Fibroblast of peridontal ligament (primary cell): ENCODE measurements around the gene KIF12.

Experiments used
- DNase-seq: peaks from one replicate; pipeline ENCODE4 v3.0.0-alpha.2; 2010; ENCODE audit errors: extremely low read depth

Gene KIF12

DNA sequence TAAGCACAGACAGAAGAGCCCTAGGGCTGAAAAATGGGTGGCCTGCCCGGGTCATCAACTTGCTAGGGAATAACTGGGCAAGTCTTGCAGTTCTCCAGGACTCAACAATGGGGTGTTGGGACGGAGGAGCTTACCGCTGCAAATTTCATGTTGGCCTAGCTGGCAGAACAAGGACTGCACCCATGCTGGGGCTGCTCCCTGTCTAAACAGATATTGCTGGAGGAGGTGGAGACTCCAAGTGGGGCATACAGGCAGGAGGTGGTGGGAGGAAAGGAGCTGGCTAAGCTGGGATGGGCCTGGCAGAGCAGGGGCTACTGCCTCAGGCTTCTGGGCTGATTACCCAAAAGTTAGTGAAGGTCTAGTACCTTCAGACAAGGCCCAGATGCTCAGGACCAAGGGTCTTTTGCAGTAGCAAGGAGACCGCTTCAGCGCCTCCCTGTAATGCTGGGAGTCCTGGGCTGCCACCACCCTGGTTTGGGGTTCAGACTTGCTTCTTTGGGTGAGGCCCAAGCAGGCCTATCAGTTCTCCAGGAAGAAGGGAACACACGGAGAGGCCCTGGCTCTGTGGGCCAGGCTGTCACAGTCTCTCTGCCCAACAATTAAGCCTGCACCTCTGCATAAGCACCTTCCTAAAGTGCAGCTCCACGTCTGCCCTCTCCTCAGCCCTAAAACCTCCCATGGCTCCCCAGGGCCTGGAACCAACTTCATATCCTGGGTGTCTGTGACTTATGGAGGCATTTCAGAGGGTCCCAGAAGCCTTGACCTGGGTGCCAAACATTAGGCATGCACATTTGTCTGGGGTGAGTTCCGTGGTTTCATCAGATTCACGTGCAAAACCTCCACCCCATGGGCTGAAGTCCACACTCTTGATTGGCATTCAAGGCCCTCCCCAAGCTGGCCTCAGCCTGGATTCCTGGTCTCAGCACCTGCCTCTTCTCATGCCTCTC, 24.2 kb upstream of the KIF12 start:
- no peak for DNase-seq

DNA sequence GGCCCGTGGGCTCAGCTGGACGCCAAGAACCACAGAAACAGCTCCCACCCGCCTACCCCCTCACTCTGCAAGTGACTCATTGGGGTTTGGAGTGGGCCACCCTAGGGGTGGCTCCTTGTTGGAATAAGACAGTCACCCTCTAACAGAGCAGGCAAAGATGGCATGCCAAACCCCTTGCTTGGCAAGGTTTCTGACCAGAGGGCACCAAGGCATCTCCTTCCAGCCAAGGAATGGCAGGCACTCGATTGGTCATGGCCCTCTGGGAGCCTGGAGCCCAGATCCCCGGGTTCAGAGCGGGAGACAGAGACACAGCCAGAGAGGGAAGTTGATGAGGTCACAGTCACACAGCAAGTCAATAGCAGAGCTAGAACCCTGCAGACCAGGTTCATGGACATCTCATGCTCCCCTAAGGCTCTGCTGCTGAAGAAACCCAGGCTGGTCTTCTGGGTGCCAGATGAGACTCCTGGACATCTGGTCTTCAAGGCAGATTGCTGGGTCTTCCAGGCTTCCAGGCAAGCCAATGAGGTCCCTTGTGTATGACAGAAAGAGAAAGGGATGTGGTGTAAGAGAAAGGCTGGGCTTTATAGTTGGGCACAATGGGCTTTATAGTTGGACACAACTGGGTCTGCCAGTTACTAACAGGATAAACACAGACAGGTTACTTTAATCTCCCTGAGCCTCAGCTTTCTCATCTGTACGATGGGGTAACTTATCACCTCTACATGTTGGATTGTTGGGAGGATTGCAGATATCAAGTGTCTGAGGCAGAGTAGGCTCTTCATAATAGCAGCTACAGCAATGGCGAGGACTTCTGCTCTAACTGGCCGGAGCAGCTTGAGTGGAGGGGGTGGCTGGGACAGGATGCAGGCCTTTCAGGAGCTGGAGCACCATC, 23.3 kb upstream of the KIF12 start:
- DNase-seq, result no peak

DNA sequence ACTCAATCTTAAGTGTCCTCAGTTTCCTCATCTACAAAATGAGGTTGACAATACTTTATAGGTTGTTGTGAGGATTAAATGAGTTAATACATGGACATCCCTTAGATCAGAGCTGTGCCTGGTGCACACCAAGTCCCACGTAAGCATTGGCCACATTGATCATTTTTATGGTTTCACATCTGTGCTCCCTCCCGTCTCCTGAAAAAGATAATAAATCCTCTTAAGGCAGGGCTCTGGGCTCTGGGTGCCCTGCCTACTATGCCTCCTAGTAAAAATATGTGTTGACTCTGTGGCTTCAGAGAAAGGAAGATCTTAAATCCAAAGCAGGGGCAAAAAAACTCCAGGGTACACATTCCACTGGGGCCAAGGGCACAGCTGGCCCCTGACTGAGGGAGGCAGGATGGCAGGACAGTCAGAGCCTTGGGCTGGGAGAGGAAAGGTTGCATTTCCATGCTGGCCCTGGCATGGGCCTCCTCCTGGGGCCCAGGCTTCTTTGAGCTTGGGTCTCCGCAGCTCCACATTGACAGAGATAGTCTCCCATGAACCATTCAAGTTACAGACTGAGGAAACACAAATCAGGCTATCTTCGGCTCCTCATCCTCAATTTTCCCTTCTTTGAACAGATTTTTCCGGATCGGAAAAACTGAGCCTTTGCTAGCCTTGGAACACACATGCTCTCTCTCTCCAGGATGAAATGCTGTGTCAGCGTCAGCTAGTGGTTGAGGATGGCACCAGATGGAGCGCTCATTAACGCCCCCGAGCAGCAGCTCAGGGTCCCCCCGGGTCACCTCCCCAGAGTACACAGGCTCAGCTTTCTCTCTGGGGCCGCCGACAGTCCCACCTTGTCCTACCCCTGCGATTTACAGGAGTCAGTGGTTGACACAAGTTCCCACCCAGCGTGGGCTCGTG, 22.4 kb upstream of the KIF12 start:
- no peak for DNase-seq

DNA sequence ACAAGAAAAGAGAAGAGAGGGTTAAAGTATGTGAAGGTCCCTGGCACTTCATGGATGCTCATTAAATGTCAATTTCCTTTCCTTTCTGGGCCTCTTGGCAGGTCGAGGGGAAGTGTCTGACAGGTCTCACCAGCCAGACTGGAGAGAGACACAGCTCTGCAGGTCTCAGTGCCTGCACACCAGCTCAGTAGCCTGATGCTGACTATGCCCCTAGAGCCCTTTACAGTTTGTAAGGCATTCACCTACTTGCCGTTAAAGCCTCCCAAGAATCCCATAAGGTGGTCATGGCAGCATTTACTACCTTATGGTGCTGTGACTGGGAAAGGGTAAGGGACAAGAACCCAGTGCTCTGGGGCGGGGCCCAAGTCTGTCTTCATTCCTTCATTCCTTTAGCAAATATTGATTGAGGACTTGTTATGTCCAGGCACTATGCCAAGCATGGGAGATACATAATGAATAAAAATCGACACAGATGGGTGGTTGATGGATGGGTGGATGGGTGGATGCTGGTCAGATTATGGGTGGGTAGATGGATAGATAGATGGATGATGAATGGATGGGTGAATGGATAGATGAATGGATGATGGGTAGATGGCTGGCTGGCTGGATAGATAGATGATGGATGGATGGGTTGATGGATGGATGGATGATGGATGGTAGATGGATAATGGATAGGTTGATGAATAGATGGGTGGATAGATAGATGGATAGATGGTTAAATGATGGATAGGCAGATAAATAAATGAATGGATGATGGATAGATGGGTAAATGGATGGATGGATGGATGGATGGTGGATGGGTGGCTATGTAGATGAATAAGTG, 21.3 kb upstream of the KIF12 start:
- DNase-seq, result no peak

DNA sequence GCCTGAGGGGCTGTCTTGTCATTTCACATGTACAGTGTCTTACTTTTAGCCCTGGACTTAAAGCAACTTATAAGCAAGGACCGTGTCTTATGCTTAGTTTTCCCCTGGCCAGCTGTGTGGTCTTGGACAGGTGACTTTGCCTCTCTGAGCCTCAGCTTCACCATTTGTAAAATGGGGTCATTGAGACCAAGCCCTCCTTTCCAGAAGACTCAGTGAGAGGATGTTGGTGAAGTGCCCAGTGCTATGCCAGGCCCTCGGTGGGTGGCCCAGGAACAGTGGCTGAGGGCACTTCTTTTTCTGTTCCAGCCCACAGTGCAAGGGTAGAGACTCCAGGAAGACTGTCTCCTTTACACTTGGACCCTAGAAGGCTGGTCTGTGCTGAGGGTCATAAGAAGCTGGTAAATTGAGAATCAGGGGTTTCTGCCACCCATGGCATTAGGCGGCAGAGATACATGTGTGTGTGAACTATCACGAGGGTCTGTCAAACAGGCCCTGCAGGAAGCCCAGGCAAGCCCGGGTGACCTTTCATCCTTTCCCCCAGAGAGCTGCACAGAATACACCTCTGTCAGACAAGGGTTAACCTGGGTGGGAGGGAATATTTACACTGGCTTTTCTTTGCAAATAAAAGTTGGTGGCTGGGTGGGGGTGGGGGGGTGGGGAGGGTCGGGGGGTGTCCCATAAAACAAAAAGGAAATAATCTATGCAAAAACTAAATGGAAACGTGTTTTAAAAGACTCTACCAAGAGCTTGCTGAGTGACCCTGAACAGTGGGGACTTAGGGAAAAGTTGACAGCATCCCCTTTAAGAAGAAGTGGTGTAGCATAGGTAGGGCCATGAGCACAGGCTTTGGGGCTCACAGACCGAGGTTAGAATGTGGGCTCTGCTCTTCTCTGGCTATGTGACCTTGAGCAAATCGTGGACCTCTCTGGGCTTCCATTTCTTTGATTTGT, 20.4 kb upstream of the KIF12 start:
- DNase-seq, result no peak

DNA sequence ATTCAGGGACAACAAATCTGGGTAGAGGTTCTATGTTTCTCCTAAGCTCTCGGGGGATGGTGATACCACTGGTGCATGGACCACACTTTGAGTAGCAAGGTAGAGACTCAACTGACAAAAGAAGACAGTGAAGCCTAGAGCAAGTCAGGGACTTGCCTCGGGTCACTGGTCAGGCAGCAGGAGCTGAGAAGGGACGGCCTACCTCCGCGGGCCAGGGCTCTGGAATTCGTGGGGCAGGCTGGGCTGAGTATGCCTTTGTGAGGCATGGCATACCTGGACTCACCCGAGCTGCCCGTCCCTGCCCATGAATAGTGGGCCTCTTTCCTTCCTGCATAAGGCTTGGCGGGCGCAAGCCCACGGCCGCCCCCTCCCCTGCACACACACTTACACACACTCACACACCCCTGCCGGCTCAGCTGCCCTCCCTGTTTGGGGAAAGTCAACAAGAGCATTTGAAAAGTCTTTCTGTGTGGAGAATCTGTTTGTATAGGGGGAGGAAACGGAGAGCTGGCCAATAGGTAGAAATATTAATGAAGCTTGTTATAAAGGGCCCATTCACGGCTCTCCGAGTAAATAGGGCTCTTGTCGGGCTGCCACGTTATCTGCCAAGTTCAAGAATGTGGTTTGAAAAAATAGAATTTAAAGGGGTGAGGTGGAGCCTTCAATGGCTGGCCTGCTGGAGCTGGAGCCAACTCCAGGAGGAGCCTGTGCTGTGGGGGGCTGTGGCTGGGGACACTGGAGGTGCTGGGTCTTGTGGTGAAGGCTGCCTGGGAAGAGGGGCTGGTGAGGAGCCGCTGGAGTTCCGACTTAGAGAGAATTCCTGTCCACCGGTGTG, 19.1 kb upstream of the KIF12 start:
- DNase-seq, result no peak

DNA sequence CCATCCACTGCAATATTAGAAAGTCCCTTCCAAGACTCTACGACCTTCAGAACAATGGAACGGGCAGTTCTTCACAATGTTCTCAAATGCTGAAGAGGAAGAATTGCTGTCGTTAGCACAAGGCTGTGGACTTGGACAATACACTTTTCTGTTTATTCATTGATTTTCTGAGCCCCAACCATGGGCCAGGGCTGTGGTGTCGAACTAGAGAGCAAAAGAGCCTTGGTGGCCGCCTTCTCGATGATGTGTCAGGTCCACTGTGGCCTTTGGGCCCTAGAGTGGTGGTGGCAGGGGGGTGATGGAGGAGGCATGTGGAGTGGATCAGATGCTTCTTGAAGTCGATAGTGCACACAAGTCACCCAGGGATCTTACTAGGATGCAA, 18.5 kb upstream of the KIF12 start:
- no peak for DNase-seq

DNA sequence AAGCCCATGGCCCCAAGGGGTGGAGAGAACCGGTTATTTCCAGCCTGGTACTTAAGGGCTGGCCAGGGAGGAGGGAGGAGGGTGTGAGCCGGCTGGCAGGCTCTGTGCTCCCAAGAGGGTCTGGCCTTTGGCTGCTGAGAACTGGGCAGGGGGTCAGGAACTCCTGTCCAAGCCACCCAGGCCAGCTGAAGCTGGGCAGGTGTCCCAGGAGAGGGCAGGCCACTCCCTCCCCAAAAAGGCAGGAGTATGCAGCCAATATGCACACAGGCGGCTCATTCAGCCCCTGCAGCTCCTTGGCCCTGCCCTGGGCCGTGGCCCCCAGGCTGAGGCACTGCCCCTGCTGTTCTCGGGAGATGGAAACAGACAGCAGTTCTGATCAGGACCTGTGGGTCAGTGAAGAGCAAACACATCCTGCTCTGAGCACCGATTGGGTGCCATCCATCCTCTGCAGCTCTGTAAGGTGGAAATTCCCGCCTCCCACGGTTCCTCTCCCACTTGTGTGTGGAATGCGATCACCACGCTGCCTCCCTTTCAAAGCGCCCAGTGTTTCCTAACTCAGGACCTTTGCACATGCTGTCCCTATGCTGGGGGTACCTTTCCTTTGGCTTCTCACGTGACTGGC, 17.1 kb upstream of the KIF12 start:
- DNase-seq, result no peak

DNA sequence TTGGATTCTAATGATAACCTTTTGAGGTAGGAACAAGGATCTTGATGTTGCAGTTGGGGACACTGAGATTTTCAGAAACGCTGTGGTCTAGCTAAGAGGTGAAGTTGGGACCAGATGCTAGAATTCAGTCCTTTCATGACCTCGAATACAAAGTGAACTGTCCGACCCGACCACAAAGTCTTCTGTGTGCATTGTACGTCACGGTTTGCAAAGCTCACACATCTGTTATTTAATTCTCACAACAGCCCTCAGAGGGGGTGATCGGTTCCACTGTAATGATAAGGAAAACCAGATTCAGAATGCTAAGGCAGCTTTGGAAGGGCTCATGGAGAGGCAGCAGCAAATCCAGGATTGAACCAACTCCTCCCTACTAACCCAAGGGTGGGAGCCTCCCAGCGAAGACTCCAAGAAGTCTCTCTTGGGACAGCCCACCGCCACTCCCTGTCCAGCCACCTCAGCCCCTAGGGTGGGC, 16.6 kb upstream of the KIF12 start:
- no peak for DNase-seq

DNA sequence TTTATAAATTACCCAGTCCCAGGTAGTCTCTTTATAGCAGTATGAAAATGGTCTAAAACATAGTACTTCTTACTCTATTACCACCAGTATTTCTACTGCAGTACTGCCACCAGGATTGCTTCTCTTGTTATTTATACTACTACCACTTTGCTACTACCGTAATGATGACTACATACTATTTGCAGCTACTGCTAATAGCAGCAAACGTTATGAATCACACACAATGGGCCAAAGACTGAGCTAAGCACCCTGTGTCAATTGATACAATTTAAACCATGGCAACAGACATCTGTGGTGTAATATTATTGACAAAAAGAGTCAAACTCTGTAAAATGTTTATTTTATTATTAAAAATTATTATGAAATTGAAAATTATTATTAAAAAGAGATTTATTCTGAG, 15.3 kb upstream of the KIF12 start:
- DNase-seq, result no peak

DNA sequence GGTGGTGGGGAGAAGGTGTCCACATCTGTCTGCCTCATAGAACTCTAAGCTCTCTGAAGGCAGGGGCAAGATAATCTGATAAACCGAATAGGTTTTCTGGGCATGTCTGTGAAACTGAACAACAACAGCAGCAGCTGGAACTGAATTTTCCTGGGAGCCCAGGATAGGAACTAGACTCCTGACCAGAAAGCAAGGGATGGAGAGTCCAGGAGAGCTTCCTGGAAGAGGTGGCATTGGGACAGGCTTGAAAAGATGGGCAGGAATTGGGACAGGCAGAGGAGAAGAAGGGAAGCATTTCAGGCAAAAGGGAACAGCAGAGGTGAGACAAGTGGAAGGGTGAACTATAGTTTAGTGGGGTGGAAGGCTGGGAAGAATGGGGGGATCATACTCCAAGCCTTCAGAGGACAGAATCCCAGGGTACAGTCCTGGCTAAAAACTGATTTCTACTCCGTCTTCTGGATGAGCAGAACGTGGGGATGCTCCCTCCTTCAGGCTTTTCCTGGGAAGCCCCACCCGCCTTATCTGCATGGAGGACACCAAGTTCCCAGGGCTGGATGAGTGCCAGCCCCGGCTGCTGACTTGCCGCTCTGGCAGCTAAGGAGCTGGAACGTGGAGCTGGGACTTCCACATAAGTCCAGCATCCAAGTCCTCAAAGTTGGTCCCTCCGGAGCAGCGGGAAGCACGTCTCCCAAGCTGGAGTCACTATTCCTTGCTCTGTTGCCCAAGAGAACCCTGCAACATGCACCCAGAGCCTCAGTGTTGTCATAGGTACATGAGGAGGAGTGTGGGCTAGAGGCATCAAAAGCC, 13.9 kb upstream of the KIF12 start:
- DNase-seq, result peak; percentile 18

DNA sequence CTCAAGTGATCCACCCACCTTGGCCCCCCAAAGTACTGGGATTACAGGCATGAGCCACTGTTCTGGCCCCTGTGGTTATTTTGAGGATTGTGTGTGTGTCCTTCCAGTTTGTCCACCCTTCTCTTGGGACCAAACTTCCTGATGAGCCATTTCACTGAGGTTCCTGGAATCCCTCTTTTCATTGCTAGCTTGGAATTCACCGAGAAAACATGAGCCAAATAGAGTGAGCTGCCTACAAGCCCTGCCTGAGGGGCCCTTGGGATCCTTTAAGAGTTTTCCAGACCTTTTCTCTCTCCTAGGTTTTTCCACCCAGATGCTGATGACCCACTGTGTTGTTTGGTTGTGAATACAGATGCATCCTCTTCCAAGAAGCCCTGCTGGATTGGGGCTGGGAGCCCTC, 13.2 kb upstream of the KIF12 start:
- peak; percentile 28 for DNase-seq

DNA sequence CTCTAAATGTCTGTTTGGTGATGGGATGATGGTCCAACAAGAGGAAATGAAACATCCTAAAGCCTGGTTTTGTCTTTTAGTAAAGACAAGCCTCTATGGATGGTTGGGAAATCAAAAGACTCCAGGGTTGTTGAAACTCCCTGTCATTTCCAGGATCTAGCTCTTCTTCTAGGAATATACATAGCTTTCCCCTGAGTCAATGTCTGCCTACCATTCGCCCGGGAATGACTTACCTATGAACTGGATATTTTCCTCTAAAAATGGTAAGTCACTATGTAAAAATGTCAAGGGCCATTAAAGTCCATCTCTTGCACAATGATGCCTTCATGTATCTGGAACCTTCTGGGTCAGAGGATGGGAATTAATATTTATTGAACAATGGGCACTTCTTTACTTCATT, 11.1 kb upstream of the KIF12 start:
- peak; percentile 46 for DNase-seq

DNA sequence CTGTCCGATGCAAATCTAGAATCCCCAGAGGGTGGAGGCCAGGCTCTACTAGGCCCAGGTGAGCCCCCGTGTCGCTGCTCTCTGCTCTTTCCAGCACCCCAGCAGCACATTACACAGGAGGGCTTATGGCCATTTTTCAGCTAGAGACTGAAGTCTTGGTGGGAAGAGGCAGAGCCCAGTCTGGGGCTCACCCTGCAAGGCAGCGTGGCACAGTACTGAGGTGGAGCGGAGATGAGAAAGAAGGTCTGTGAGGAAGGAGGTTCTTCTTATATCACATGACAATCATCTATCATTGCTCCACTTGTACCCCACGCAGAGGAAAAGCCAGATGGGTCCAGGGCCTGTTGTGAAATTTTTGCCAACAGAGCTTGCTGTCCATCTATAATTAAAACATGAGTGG, 10.0 kb upstream of the KIF12 start:
- no peak for DNase-seq

DNA sequence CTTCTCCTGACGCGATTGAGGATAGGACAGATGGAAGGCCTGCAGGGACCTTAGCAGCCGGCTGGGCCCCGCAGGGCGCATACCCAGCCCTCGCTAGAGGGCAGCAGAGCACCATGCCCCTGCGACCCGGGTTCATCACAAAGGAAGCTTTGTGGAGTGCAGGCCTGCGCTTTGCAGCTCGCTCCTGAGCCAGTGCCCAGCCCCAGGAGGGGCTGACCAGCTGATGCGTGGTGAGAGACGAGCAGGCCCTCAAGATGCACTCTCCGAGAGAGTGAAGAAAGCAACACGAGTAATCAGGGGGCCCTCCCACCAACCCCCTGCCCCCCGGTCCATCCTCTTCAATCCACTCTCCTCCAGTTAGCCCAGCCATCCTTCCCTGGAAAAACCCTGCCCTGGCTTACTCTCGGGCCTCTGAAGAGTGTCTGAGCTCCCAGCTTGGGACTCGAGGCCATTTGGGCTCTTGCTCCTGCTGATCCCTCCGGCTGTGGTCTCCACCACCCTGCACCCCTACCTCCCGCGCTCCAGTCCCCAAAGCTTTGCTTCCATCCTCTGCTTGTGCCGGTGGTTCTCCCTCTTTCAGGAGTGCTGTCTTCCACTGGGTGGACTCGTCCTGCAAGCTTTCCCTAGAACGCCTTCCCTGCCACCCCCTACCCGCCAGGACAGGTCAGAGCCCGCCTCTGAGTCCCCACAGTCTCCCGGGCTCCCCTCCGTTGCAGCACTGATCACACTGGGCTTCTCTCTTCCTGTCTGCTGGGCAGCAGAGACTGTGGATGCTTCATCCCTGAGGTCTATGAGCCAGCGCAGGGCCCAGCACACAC, 9.1 kb upstream of the KIF12 start:
- DNase-seq, result peak; percentile 62

DNA sequence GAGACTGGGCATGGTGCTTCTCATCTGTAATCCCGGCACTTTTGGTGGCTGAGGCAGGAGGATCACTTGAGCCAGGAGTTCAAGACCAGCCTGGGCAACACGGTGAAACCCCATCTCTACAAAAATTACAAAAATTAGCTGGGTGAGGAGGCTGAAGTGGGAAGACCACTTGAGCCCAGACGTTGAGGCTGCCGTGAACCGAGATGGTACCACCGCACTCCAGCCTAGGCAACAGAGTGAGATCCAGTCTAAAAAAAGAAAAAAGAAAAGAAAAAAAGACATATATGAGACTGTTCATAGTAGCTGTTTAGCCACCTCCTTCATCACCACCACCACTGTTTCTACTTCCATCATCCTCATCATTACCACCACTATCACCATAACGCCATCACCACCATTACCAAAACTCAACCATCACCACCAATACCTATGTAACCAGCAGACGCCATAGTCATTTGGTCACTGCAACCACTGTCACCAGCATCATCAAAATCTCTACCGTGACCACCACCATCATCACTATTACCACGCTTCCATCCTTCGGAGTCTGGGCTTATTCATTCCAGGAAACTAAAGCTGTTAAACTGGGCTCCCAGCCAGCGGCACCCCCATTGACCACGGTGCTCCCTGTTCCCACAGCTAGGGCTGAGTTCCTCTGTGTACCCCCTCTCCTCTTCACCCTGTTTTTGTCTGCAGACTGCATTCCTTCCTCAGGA, 8.4 kb upstream of the KIF12 start:
- DNase-seq, result no peak
